Medulla oblongata (tissue), 1 donor: ENCODE results near the gene NFATC2.

Experiments used
- DNase-seq: peaks from one replicate; pipeline ENCODE4 v3.0.0-alpha.2; 2015; ENCODE audit errors: extremely low spot score

Gene NFATC2

GRCh38 chr20:51542571-51543421 is at the start of gene NFATC2:
NFATC2 (minus strand) TSS chr20:51542719; CDS start chr20:51542499, 220 bp downstream.
- peak; percentile 27 for DNase-seq

- DNase-seq, result no peak
These were observed 49.4 kb upstream of the NFATC2 start for GRCh38 chr20:51591871-51592270.

- no peak for DNase-seq
These were observed 46.2 kb upstream of the NFATC2 start for GRCh38 chr20:51588762-51589161.

- DNase-seq, result no peak
These were observed 44.6 kb upstream of the NFATC2 start for GRCh38 chr20:51587145-51587544.

- no peak for DNase-seq
These were observed 43.5 kb upstream of the NFATC2 start for GRCh38 chr20:51586005-51586440.

DNA sequence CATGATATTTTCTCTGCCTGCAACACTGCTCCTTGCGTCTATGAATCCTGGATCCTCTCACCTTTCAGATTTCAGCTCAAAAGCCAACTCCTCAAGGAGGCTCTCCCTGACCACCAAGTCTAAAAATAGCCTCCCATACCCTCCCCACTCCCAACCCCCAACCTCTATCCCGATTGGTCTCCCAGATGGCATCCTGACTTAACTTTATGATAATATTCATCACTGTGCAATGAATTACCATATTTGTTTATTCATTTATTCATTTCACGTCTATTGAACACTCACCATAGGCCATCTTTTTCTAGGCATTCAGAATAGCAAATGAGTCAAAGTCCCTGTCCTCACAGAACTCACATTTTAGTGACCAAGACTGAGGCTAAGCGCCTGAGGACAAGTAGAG is 42.6 kb upstream of the NFATC2 start:
- no peak for DNase-seq

- DNase-seq, result no peak
These were observed 42.2 kb upstream of the NFATC2 start for GRCh38 chr20:51584737-51585136.

DNA sequence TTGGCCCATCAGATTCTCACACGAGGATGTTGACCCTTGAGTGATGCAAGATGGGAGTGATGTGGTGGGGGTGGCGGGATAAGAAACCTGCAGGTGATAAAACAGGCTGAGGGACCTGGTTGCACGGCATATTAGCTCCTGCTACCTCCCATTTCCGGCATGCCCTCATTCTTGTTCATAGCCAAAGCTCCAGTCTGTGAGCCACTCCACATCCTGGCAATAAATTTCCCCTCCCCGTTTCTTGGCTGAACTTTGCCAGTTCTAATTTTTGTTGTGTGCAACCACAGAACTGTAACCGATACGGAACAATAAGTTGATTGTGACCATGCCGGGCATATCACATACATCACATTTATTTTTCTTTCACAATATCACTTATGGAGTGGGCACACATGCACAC is 41.6 kb upstream of the NFATC2 start:
- DNase-seq, result no peak

GRCh38 chr20:51583499-51583898 is 41.0 kb upstream of the NFATC2 start:
- no peak for DNase-seq

DNA sequence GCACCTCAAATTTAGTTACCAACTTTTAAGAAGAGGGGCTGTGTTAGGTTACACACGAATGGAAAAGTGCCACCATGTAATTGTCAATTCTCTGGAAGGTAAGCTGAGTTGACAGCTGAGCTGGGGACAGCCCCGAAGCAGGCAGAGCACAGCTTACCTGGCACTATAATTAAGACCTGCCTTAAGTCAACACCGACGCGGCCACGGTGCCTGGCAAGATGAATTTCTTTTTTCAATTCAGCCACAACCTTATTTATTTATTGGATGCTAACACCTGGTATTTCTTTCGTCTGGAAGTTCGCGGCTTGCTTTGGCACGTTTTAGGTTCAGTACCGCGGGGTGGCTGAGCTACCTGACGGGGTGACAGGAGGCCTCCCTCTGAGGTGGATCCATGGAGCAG is 40.6 kb upstream of the NFATC2 start:
- DNase-seq, result no peak

DNA sequence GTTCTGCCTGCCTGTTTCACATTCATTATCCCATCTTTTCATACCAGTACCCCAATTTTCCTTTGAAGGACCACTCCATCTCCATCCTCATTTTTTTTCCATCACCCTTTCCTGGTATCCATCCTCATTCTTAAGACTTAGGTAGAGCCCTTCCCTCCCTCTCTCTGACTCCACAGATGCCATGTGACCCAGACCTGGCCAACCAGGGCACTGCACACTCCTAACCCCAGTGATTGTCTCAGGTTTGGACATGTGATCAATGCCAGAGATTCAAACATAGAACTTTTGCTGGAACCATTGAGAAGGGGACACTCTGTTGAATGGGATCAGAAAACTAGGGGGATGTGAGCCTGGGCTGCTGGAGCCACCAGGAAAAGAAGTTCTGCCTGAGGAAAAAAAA is 39.1 kb upstream of the NFATC2 start:
- no peak for DNase-seq

- no peak for DNase-seq
These were observed 36.6 kb upstream of the NFATC2 start for GRCh38 chr20:51579137-51579536.

DNA sequence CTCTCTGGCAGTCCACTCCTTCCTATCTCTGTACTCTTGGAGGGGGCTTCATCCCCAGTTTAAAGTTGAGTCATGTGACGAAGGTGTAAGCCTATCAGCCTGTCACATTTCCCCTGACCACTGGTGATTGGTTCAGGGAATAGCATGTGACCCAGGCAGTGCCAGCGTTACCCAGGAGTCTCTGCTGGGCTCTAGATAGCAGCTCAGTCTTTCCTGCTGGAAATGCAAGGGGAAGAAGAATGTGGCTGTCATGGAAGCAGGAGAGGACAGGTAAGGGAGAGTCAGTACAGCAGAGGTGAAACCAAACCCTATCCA is 35.6 kb upstream of the NFATC2 start:
- no peak for DNase-seq

DNA sequence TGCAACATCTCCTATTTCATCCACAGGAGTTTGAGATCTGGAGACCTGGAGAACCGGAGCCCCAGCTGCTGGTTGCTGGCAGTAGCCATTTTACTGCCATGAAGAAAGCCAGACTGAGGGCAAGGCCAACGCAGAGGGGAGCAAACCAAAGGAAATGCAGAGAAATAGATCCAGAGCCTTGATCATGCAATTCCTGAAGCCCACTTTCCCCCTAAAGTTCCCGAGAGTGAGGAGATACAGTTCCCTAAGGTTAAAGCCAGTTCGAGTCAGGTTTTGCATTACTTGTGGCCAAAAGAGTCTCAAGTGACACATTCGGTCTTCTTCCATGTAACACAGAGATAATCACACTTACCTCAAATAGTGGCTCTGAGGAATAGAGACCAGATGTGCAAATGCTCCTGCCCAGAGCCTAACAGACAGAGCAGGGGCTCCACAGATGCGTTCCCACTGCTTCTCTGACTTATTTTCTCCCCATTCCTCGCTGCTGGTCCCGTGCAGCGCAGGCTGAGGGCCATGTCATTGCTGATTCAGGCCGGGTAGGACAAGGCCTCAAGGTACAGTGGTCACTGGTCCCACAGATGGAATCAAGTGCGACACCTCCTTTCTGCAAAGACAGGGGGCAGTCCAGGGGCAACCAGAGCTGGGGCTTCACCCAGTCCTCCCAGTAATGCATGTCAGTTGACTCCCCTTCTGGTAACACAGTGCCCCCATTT is 35.1 kb upstream of the NFATC2 start:
- no peak for DNase-seq

DNA sequence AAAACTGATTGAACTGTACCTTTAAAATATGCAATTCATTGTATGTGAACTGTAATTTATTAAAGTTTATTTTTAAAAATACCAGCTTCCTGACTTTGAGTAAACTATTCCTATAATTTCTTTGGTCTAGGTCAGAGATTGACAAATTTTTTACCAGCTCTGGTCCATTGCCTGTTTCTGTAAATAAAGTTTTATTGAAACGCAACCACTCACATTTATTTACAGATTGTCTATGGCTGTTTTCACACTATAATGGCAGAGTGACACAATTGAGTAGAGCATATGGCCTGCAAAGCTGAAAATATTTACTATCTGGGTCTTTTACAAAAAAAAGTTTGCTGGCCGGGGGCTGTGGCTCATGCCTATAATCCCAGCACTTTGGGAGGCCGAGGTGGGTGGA is 33.0 kb upstream of the NFATC2 start:
- DNase-seq, result no peak

DNA sequence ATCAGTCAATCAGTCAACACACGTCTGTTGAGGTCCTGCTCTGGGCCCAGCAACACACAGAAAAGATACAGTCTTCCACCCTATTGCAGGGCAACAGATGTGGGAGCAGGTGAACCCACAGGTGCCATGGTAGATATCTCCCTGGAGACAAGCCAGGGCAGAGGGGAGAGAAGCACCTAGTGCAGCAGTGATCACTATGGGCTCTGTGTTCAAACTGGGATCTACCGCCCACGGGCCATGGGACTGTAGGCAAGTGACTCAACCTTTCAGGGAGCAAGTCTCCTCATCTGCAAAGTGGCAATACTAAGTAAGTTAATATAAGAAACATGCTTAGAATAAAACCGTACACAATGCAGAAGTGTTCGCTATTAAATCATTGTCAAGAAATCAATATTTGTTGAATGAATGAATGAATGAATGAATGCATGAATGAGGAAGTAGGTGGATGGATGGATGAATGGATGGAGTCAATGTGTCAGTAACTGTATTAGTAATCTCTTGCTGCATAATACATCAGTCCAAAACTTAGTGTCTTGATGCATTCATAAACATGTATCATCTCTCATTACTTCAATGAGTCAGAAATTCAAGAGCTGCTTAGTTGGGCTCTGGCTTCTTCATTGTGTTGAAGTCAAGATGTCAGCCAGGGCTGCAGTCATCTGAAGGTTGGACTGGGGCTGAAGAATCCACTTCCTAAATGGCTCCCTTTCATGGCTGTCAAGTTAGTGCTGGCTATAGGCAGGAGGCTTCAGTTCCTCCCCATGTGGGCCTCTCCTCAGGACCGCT is 31.9 kb upstream of the NFATC2 start:
- DNase-seq, result no peak

- no peak for DNase-seq
These were observed 31.2 kb upstream of the NFATC2 start for GRCh38 chr20:51573576-51574243.

DNA sequence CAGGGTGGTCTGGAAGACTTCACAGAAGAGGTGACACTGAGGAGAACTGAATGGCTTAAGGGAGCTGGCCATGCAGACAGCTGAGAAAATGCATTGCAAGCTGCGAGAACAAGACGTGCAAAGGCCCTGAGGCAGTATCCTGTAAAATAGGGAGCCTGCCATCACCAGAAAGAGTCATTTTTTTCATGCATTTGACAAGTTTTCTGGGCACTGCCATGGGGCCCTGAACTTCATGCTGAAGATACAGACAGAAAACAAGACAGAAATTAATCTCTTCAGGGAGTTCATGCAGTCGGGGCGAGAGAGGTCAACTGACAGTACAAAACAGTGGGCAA is 28.9 kb upstream of the NFATC2 start:
- no peak for DNase-seq

DNA sequence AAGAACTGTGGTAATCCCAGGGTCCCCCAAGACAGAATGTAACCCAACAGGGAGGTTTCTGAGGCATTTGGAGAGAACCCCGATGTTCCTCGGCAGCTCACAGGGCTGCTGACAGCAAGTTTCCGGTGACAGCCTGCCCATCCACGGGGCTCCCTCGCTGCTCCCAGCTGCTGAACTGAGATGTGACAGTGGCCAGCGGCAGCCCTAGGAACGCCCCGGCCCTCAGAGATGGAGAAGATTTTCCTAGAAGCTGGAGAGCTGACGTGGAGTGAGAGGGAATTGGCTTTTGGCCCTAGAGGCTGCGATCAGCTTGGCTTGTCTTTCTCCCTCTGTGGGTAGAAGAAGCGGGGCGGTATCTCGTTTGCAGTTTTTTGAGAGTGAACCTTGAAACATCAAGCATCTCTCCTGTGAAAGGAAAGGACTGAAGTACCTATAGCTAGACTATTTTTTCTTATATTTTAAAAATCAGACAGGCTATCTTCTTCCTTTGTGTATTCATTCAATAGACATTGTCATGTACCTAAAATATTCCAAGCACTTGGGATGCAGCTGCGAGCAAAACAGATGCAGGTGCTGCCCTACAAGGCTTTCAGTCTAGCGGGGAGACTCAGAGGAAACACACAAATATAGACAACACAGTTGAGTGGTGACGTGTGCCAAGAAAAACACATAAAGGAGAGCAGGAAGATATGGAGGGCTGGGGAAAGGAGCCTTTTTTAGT is 28.4 kb upstream of the NFATC2 start:
- DNase-seq, result no peak

DNA sequence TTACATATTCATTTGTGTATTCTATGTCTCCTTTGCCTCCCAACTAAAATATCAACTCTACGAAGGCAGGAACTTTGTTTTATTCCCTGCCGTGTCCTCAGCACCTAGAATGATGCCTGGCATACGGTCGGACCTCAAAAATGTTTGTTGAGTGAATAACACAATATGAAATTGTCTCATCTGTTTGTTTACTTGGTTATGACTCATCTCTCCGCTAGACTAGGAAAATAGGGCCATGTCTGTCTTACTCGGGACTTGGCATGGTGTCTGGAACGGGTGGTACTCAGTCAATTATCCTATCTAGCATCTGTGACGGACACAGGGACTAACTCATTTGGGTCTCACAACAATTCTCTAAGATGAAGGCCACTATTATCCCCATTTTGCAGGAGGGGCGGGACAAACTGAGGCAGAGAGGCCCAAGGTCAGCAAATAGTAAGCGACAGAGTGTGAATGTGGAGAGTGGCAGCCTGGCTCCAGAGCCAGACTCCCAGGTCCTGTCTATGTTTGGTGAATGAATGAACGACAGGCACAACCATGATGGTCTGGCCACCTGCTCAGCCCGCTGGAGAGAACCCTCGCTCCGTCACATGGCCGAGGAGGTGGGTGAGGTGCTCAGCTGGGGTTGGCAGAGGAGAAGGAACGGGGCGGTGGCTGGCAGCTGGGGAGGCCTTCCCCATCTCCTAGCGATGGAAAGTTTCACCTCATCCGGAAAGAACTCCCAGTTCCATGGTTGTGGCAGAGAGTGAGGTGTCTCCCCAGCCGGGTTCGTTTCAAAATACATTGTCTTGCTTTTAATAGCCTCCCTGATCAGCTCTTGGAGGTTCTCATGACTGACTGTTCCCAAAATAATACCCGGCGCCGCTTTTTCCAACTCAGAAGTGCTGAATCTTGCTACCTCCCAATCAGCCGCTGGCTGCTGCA is 27.6 kb upstream of the NFATC2 start:
- no peak for DNase-seq
